IPS DF 6.9 (cell line): Measurements from ENCODE around the gene RNF166.

Source experiments
- DNase-seq: peaks from one replicate; pipeline ENCODE4 v3.0.0-alpha.2; 2013; ENCODE audit warnings: low read depth, low spot score
- H3K27ac ChIP-seq: one replicate; pipeline ENCODE4 v1.5.1; 2013; ENCODE audit warnings: low read length, control low read depth
- H3K27me3 ChIP-seq: 2 replicates; pipeline ENCODE4 v1.6.1; 2013; ENCODE audit warnings: mild to moderate bottlenecking, low read length; ENCODE audit not compliant: control insufficient read depth, insufficient read depth
- H3K36me3 ChIP-seq: 2 replicates; pipeline ENCODE4 v1.6.1; 2013; ENCODE audit warnings: low read length; ENCODE audit not compliant: control insufficient read depth, insufficient read depth
- H3K4me1 ChIP-seq: 2 replicates; pipeline ENCODE4 v1.6.1; 2013; ENCODE audit warnings: low read length; ENCODE audit not compliant: control insufficient read depth, insufficient read depth
- H3K4me3 ChIP-seq: 2 replicates; pipeline ENCODE4 v1.5.1; 2013; ENCODE audit warnings: mild to moderate bottlenecking, low read length
- H3K9me3 ChIP-seq: 2 replicates; pipeline ENCODE4 v1.6.1; 2013; ENCODE audit warnings: low read length, inconsistent platforms; ENCODE audit not compliant: control insufficient read depth, insufficient read depth
- WGBS: extraction: QIAGEN DNeasy Blood & Tissue Kit; methylation state at CpG from one replicate; pipeline ENCODE4 v1.1.7; 2013; ENCODE audit warnings: mixed read lengths, missing lambda C conversion rate; ENCODE audit not compliant: insufficient read length, insufficient coverage; 5-methylcytosine and 5-hydroxymethylcytosine counted together

Gene RNF166, protein sequence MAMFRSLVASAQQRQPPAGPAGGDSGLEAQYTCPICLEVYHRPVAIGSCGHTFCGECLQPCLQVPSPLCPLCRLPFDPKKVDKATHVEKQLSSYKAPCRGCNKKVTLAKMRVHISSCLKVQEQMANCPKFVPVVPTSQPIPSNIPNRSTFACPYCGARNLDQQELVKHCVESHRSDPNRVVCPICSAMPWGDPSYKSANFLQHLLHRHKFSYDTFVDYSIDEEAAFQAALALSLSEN

DNA sequence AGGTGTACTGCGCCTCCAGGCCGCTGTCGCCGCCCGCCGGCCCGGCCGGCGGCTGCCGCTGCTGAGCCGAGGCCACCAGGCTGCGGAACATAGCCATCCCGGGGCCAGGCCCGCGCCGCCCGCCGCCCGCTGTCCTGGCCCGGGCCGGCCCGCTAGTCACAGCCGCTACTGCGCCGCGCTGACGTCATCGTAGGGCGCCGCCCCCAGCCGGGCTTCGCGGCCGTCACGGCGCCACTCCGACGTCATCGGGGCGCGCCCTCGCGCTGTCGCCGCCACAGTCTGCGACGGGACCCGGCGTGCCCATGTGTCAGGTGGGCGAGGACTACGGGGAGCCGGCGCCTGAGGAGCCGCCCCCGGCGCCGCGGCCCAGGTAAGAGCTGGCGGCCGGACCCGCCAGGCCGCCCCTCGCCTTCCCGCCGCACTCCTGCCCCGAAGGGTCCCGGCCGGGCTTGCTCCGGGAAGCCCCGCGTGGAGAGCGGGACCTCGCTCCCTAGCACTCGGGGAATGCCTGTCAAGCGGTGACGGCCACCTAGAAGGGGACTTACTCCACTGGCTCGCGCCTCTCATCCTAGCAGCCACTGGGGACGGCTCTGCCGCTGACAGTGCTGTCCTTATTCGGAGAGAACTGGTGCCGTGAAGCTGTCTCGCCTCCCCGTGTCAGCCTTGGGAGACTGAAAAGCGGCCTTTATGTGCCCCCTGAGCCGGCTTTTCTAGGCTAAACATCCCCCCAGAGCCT, at the start of gene RNF166, which contains the start of gene CTU2:
Gene RNF166, minus strand, starts transcription at position 180 of the 736 bp plus-strand sequence. Its CDS starts 83 bp downstream, at position 97.
Gene CTU2, plus strand, starts transcription at position 275 of the 736 bp plus-strand sequence. Its CDS starts 28 bp downstream, at position 303.
- no peak within 1 kb of the TSS for H3K27ac ChIP-seq
- H3K4me1 ChIP-seq: no peaks in the 10 kb centered on the region; the same call in 1 of the 2 replicates
- no CpG with 5 or more reads among the region's 86 CpGs for whole genome bisulfite sequencing
- DNase-seq: peak; percentile 78
- no peaks in the 10 kb centered on the region; the same call in 1 of the 2 replicates for H3K36me3 ChIP-seq
- H3K27me3 ChIP-seq: no peaks in the 10 kb centered on the region
- H3K4me3 ChIP-seq: peak within 1 kb of the TSS; percentile 82
- H3K9me3 ChIP-seq: no peaks in the 10 kb centered on the region

DNA sequence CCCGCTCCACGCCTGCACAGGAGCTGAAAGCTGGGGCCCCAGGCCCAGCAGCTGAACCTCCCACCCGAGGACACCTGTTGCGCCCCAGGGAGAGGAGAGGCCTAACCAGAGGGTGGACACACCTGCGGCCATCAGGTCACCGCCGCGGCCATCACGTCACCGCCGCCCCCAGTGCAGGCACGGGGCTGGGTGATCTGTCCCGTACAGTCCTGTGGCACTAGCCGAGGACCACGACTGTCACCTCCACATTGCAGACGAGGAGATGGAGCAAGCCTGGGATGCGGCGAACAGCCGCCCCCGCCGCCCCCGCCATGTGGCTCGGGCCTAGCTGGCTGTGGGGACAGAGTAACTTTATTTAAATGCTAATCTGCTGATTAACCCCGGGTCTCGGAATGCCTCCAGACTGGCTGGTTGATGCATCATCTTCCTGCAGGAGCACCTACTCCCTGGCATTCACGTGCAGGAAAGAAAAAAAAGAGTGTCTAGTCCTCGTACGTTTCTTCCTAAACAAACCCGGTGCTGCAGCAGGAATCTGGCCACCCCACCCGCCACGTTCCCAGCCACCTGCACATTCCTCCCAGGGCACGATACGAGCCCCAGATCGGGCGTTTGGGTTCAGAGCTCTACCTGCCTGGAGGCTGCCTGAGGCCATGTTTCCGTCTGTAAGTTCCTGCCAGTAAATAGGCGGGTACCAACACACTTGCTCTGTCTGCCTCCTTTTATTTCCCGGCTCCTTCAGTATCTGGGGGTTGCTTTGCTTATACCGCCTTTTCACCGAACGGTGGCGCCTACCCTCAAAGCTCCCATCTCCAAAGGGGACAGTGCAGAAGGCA, 48.9 kb upstream of the RNF166 start:
- no peak overlapping the region for H3K27ac ChIP-seq
- peaks cover 8% of the 10 kb centered on the region for H3K4me1 ChIP-seq
- H3K27me3 ChIP-seq: no peaks in the 10 kb centered on the region
- no peak overlapping the region for H3K4me3 ChIP-seq
- H3K9me3 ChIP-seq: no peaks in the 10 kb centered on the region
- WGBS: no CpG with 5 or more reads among the region's 42 CpGs
- H3K36me3 ChIP-seq: no peaks in the 10 kb centered on the region
- no peak for DNase-seq

DNA sequence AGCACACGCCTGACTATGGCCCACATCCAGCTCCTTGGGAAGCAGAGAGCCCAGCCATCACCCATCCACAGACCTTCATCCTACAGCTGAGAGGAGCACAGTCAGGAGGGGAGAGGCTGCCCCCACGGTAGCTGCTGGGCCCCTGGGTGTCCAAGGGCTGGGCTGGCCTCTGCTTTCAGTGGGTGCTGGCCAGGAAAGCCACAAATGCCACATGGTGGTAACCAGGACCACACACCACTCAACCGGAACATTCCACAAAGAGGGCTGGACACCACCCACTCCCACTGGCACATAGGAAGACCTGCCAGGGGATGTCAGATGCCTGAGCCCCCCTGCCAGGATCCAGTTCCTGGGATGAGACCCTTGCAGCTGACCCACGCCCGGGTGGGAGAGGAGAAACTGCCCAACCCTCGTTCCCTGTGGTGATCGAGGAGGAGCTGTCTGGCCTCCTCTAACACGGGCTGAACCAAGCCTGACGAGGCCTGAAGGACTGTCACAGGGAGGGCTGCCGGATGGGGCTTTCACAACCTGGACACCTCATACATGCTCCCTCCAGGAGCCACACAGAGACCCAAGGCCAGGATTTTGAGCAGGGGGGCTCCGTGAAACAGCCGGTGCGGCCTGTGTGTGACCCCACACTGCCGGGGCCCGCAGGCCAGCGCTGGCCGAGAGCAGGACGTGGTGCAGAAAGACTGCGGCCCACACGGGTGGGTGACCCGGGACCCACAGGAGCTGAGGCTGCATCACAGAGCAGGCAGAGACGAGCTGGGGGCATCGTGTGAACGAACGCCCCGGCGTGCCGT, 48.1 kb upstream of the RNF166 start:
- WGBS: no CpG with 5 or more reads among the region's 28 CpGs
- H3K27ac ChIP-seq: no peak overlapping the region

DNA sequence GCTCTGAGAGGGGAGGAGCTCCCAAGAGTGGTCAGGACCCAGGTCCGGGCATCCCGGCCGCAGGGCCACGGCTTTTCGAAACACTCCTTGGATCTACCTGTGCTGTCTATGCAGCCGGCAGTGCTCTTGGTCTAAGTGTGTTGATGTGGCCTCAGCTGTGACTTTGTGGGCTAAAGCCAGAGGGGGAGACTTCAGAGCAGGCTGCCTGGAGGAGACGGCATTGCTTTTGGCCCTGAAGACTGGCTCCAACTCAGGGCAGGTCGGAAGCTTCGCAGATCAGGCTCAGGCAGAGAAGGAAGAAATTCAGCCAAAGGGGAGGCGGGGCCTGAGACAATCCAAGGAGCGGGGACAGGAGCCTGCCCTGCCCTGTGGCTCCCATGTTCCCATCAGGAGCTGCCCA, 47.4 kb upstream of the RNF166 start:
- Histone ChIP-seq H3K27ac (no peak overlapping the region), H3K9me3 (no peaks in the 10 kb centered on the region), H3K4me1 (peaks cover 8% of the 10 kb centered on the region), H3K4me3 (no peak overlapping the region), H3K36me3 (no peaks in the 10 kb centered on the region), H3K27me3 (no peaks in the 10 kb centered on the region)
- DNase-seq: no peak
- no CpG with 5 or more reads among the region's 11 CpGs for WGBS

More for the DNA sequence above, 48.1 kb upstream of the RNF166 start:
- no peaks in the 10 kb centered on the region for H3K36me3 ChIP-seq
- no peak for DNase-seq
- H3K4me3 ChIP-seq: no peak overlapping the region
- H3K9me3 ChIP-seq: no peaks in the 10 kb centered on the region
- H3K27me3 ChIP-seq: no peaks in the 10 kb centered on the region
- H3K4me1 ChIP-seq: peaks cover 8% of the 10 kb centered on the region

DNA sequence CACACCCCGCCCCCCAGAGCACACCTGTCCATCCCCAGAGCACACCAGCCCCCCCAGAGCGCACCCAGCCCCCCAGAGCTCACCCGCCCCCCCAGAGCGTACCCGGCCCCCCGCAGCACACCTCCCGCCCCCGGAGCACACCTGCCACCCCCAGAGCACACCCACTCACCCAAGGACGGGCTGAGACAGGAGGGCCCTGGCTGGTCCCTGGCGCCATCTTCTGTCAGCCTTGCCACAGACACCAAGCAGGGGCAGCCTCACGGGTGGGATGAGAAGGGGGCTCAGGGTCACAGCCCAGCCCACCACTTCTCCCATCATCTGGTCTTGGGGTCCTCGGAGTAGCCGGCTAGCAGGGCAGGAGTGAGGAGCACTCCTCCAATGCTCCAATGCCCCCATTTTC, 47.0 kb upstream of the RNF166 start:
- Histone ChIP-seq H3K9me3 (no peaks in the 10 kb centered on the region), H3K4me3 (no peak overlapping the region), H3K27ac (no peak overlapping the region), H3K36me3 (no peaks in the 10 kb centered on the region), H3K27me3 (no peaks in the 10 kb centered on the region), H3K4me1 (peaks cover 8% of the 10 kb centered on the region)
- DNase-seq: no peak
- WGBS: no CpG with 5 or more reads among the region's 13 CpGs

DNA sequence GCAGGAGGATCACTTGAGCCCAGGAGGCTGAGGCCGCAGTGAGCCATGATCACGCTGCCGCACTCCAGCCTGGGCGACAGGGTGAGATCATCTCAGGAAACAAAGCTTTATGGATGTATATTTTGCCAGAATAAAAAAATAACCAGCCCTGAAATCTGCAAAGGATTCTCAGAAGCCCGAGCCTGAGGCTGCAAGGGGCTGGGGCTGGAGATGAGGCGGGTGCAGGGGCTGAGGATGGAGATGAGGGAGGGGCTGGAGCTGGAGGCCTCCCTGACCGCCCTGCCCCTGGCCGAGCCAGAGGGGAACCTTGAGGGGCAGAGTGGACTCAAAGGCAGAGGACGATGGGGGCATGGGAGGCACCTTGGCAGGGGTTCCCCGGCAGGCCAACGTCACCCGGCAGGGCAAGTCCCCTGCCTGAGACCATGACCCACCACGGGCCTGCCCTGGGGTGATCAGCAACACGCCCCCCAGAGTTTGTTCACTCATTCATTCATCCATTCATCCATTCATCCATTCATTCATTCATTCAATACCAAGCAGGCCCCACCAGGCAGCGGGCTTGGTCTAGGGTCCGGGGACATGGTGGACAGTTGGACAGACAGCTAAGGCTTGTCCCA, 46.3 kb upstream of the RNF166 start:
- no peaks in the 10 kb centered on the region for H3K36me3 ChIP-seq
- WGBS: no CpG with 5 or more reads among the region's 16 CpGs
- DNase-seq: no peak

DNA sequence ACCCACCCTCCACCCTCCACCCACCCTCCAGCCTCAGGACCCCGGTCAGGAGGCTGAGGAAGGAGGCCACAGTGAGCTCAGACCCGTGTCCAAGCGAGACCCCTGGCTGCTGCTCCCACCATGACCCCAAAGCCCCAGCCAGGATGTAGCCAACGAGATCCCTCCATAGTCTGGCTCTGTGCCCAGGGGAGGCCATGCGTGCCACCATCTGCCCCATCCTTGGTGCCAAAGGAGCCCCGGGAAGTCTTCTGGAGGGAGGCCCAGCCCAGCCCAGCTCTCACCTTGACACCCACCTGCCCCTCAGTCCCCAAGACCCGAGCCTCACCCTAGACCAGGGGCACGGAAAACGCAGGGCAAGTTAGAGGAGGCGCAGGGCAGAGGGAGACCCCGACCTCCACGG, 44.6 kb upstream of the RNF166 start:
- no peaks in the 10 kb centered on the region for H3K9me3 ChIP-seq
- no peak overlapping the region for H3K27ac ChIP-seq
- no CpG with 5 or more reads among the region's 12 CpGs for WGBS
- no peak for DNase-seq
- H3K4me1 ChIP-seq: peaks cover 8% of the 10 kb centered on the region
- H3K36me3 ChIP-seq: no peaks in the 10 kb centered on the region
- no peak overlapping the region for H3K4me3 ChIP-seq
- H3K27me3 ChIP-seq: no peaks in the 10 kb centered on the region

More for the DNA sequence above, 46.3 kb upstream of the RNF166 start:
- Histone ChIP-seq H3K4me1 (peaks cover 8% of the 10 kb centered on the region), H3K4me3 (no peak overlapping the region), H3K9me3 (no peaks in the 10 kb centered on the region), H3K27ac (no peak overlapping the region), H3K27me3 (no peaks in the 10 kb centered on the region)

DNA sequence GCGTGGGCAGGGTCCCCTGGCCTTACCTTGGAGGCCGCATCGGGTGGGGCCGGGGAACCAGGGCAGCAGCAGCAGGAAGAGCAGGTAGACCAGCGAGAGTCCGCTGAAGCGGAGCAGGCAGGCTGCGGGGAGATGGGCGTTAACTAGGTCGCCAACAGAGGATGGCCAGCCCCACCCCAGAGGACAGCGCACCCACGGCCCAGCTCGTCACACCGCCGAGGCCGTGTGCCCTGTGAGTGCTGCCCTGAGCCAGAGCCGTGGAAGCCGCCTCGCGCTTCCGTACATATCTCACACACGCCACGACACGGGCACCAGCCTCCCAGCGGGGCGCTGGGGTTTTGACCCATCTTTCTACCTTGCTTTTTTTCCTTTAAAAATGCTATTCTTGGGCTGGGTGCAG, 43.1 kb upstream of the RNF166 start:
- no peak for DNase-seq
- no peaks in the 10 kb centered on the region for H3K36me3 ChIP-seq
- no peaks in the 10 kb centered on the region for H3K9me3 ChIP-seq
- no peaks in the 10 kb centered on the region for H3K27me3 ChIP-seq
- WGBS: no CpG with 5 or more reads among the region's 26 CpGs
- H3K4me1 ChIP-seq: peaks cover 2% of the 10 kb centered on the region; the same call in 1 of the 2 replicates
- H3K4me3 ChIP-seq: no peak overlapping the region
- no peak overlapping the region for H3K27ac ChIP-seq

DNA sequence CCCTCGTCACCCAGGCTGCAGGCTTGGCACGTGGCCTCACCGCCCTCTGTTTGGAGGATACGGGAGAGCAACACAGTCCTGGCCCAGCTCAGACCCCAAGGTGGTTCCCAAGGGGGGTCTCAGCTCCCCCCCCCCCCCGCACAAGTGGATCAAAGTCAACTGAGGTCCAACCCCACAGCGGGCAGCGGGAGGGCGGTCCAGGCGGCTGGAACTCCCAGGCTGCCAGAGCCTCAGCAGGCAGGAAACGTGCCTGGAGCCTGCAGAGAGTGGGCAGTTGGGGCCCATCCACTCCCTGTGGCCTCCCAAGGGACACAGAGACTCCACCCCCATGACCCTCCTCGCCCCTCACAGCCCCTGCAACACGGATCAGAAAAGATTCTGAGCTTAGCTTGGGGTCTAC, 42.2 kb upstream of the RNF166 start:
- no peak for DNase-seq
- Histone ChIP-seq H3K27ac (no peak overlapping the region), H3K4me1 (peaks cover 2% of the 10 kb centered on the region; the same call in 1 of the 2 replicates), H3K36me3 (no peaks in the 10 kb centered on the region), H3K27me3 (no peaks in the 10 kb centered on the region), H3K9me3 (no peaks in the 10 kb centered on the region), H3K4me3 (no peak overlapping the region)
- no CpG with 5 or more reads among the region's 12 CpGs for WGBS
